Calu3 (cell line): ENCODE results near the gene PEBP1. TPM values are rescaled to one million over a fixed set of nuclear protein-coding genes. Genes with fewer than 3 reads are reported as not detected.
A peak's percentile ranks its signal among the peaks of the same experiment; 100 is the strongest.

ENCODE experiments used
- BruUV-seq: library from RNA; stranded (reverse); fragments of 400-500 nt; replicated peaks from 2 replicates; lab custom pipeline; 2021; lab: Mats Ljungman, UMichigan
- CTCF ChIA-PET: fragments of 300-600 bp; sonication (Branson Sonifier 250); formaldehyde crosslinking; loops from one replicate; lab custom pipeline; 2022; ENCODE audit warnings: antibody characterized with exemption; lab: Charles Lee
- DNase-seq: peaks from one replicate; pipeline ENCODE4 v3.0.0; 2022
- H3K27ac Mint-ChIP-seq: one replicate; pipeline ENCODE4 v1.8.0; 2022; ENCODE audit warnings: mixed read lengths; ENCODE audit not compliant: unreplicated experiment
- H3K27me3 Mint-ChIP-seq: one replicate; pipeline ENCODE4 v1.8.0; 2022; ENCODE audit warnings: mixed read lengths; ENCODE audit not compliant: unreplicated experiment
- H3K36me3 Mint-ChIP-seq: one replicate; pipeline ENCODE4 v1.8.0; 2022; ENCODE audit warnings: mild to moderate bottlenecking, moderate library complexity, mixed read lengths; ENCODE audit not compliant: insufficient read depth, unreplicated experiment
- H3K4me1 Mint-ChIP-seq: one replicate; pipeline ENCODE4 v1.8.0; 2022; ENCODE audit warnings: mild to moderate bottlenecking, low read depth, mixed read lengths; ENCODE audit not compliant: unreplicated experiment
- H3K4me3 Mint-ChIP-seq: one replicate; pipeline ENCODE4 v1.8.0; 2022; ENCODE audit warnings: mild to moderate bottlenecking, low read depth, moderate library complexity, mixed read lengths; ENCODE audit not compliant: unreplicated experiment
- H3K9me3 Mint-ChIP-seq: one replicate; pipeline ENCODE4 v1.8.0; 2022; ENCODE audit warnings: low read depth, mixed read lengths; ENCODE audit not compliant: unreplicated experiment
- intact Hi-C: fragments of 100-400 bp; cut with micrococcal nuclease; formaldehyde crosslinking; loops from one replicate; pipeline ENCODE4 v1.10.0; 2022; ENCODE audit not compliant: unreplicated experiment
- total RNA-seq: library from RNA; stranded (reverse); gene quantifications from 2 replicates; pipeline ENCODE4 v1.2.3, GENCODE V29; 2022
- TF ChIP-seq, protein P1 (sequence below): fragments of 200-600 bp; IDR thresholded peaks from one replicate; pipeline ENCODE4 v1.8.0; 2022; ENCODE audit warnings: antibody characterized with exemption; ENCODE audit not compliant: unreplicated experiment

PEBP1 gene
- total RNA-seq, 1 experiment from 2014 or later, result 99.8 TPM

DNA sequence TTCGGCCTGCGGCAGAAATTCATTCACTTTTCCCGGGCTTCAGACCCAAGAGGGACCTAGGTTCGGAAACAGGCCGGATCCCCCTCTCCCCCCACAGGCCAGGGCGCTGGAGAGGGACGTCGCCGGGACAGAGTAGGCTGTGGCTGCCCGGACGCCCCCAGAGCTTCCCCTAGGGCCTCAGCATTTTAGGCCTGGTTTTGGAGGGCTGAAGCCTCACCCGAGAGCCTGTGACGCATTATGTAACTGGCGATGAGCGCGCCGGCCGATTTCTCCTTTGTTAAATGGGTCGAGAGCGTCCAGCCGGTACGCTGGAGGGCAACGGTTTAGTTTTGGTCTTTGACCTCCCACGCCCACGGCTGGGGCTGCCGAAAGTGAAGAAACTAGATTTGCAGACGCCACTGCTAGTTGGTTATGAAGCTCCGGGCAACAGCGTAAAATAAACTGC is 657 bp downstream of the PEBP1 start:
- H3K4me1 Mint-ChIP-seq, result peaks cover 24% of the 10 kb centered on the region
- BruUV-seq, result no TSS peak
- peak; percentile 24 for DNase-seq

GRCh38 chr12:118137148-118137678 is 1.3 kb downstream of the PEBP1 start:
- H3K27me3 Mint-ChIP-seq, result no peaks in the 10 kb centered on the region
- TSS peak; percentile 73 for BruUV-seq
- no peak for DNase-seq
- H3K9me3 Mint-ChIP-seq, result no peaks in the 10 kb centered on the region
- H3K4me1 Mint-ChIP-seq, result peaks cover 18% of the 10 kb centered on the region
- peak overlapping the region; percentile 60 for H3K27ac Mint-ChIP-seq
- intact Hi-C loops, result loop anchor here (10.0 kb wide), 1 partner anchor 262 kb away; no protein-coding TSS in a partner anchor
- H3K36me3 Mint-ChIP-seq, result peaks cover 60% of the 10 kb centered on the region
- TF ChIP-seq, protein P1, sequence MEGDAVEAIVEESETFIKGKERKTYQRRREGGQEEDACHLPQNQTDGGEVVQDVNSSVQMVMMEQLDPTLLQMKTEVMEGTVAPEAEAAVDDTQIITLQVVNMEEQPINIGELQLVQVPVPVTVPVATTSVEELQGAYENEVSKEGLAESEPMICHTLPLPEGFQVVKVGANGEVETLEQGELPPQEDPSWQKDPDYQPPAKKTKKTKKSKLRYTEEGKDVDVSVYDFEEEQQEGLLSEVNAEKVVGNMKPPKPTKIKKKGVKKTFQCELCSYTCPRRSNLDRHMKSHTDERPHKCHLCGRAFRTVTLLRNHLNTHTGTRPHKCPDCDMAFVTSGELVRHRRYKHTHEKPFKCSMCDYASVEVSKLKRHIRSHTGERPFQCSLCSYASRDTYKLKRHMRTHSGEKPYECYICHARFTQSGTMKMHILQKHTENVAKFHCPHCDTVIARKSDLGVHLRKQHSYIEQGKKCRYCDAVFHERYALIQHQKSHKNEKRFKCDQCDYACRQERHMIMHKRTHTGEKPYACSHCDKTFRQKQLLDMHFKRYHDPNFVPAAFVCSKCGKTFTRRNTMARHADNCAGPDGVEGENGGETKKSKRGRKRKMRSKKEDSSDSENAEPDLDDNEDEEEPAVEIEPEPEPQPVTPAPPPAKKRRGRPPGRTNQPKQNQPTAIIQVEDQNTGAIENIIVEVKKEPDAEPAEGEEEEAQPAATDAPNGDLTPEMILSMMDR, result no peak
- CTCF ChIA-PET, result interaction anchor here (0.5 kb wide), 1 partner anchor 76 kb away, joined by 4 read pairs; the partner anchor contains the start of gene WSB2
- peak overlapping the region; percentile 86 for H3K4me3 Mint-ChIP-seq

More for the DNA sequence above, 657 bp downstream of the PEBP1 start:
- intact Hi-C loops, result loop anchor here (10.0 kb wide), 1 partner anchor 262 kb away; no protein-coding TSS in a partner anchor
- H3K36me3 Mint-ChIP-seq, result peaks cover 57% of the 10 kb centered on the region
- H3K27ac Mint-ChIP-seq, result peak overlapping the region; percentile 60
- H3K27me3 Mint-ChIP-seq, result no peaks in the 10 kb centered on the region
- H3K4me3 Mint-ChIP-seq, result peak overlapping the region; percentile 86
- H3K9me3 Mint-ChIP-seq, result no peaks in the 10 kb centered on the region
- CTCF ChIA-PET, result interaction anchor here (0.5 to 2.4 kb wide), 4 partner anchors 15 to 1674 kb away, joined by 4 to 11 read pairs (median 6); partner anchors contain the start of genes SUDS3 and WSB2
- TF ChIP-seq, protein P1, result no peak

DNA sequence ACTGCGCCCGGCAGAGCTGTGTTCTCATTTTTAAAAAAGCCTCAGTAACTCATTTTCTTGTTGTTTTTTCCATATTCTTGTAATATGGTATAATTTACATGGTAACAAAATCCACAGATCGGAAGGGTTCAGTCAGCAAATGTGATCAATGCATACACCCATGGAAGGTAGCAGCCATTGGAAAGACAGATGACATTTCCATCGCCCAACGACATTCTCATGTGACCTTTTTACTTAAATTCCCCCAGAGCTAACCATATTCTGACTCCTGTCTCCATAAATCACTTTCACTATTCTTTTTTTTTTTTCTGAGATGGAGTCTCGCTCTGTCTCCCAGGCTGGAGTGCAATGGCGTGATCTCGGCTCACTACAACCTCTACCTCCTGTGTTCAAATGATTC is 4.9 kb downstream of the PEBP1 start:
- Mint-ChIP-seq H3K27ac (no peak overlapping the region), H3K4me3 (no peak overlapping the region), H3K27me3 (no peaks in the 10 kb centered on the region), H3K36me3 (peaks cover 73% of the 10 kb centered on the region), H3K9me3 (no peaks in the 10 kb centered on the region), H3K4me1 (peaks cover 8% of the 10 kb centered on the region)
- intact Hi-C loops, result no loop called here
- CTCF ChIA-PET, result no interaction called here
- DNase-seq, result no peak
- TF ChIP-seq, protein P1, result no peak
- no TSS peak for BruUV-seq

DNA sequence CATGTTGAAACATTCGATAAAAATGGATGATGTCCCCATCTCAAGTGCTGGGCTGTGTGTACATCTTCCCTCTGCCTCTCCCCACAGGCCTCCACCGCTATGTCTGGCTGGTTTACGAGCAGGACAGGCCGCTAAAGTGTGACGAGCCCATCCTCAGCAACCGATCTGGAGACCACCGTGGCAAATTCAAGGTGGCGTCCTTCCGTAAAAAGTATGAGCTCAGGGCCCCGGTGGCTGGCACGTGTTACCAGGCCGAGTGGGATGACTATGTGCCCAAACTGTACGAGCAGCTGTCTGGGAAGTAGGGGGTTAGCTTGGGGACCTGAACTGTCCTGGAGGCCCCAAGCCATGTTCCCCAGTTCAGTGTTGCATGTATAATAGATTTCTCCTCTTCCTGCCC is 8.6 kb downstream of the PEBP1 start:
- no peak for DNase-seq
- Mint-ChIP-seq H3K4me1 (no peaks in the 10 kb centered on the region), H3K27me3 (no peaks in the 10 kb centered on the region), H3K27ac (no peak overlapping the region), H3K9me3 (no peaks in the 10 kb centered on the region), H3K36me3 (peaks cover 79% of the 10 kb centered on the region), H3K4me3 (no peak overlapping the region)
- CTCF ChIA-PET, result no interaction called here
- TF ChIP-seq, protein P1, result no peak
- intact Hi-C loops, result no loop called here
- BruUV-seq, result no TSS peak
